Neural crest cell (in vitro differentiated cells): ENCODE results near the gene ASIC2. TPM values are rescaled to one million over a fixed set of nuclear protein-coding genes. Genes with fewer than 3 reads are reported as not detected.

Experiments used
- DNase-seq: peaks from one replicate; pipeline ENCODE4 v3.0.0; 2021; ENCODE audit warnings: low read depth, mixed read lengths, low spot score
- H3K27ac Mint-ChIP-seq: one replicate; pipeline ENCODE4 v1.8.0; 2021; ENCODE audit warnings: mild to moderate bottlenecking, mixed read lengths; ENCODE audit not compliant: unreplicated experiment
- H3K27me3 Mint-ChIP-seq: 2 replicates; pipeline ENCODE4 v1.8.0; 2021; ENCODE audit warnings: low read depth, mild to moderate bottlenecking, mixed read lengths
- H3K36me3 Mint-ChIP-seq: 2 replicates; pipeline ENCODE4 v1.8.0; 2021; ENCODE audit warnings: low read depth, mild to moderate bottlenecking, mixed read lengths
- H3K4me1 Mint-ChIP-seq: 2 replicates; pipeline ENCODE4 v1.8.0; 2021; ENCODE audit warnings: mixed read lengths
- H3K4me3 Mint-ChIP-seq: one replicate; pipeline ENCODE4 v1.8.0; 2021; ENCODE audit warnings: mild to moderate bottlenecking, mixed read lengths
- H3K9me3 Mint-ChIP-seq: 2 replicates; pipeline ENCODE4 v1.8.0; 2021; ENCODE audit warnings: mixed read lengths
- CTCF ChIP-seq: fragments of 200-600 bp; sonication (generic); conservative IDR thresholded peaks from 2 replicates; pipeline ENCODE4 v1.5.0; 2021; ENCODE audit warnings: antibody characterized with exemption, mild to moderate bottlenecking
- total RNA-seq: library from RNA; stranded (reverse); gene quantifications from 2 replicates; pipeline ENCODE4 v1.2.1, GENCODE V29; 2021

The ASIC2 gene
- total RNA-seq, 1 donor from 2014 or later = 0.12 TPM

DNA sequence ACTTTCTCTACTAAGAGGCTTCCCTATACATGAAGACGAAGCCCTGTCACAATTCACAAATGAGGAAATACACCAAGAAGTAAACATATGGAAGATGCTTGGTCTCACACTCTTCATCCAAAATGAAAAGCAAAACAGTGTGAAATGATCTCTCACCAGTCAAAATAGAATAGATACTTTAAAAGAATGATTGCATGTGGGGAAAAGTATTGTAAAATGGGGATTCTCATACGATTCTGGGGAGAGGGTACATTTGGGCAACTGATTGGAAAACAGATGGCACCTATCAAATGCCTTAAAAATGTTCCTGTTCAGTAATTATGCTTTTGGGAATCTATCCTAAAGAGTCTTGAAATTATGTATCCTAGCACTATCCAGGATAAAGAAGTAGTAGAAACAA is 78.1 kb downstream of the ASIC2 start:
- no peaks in the 10 kb centered on the region for H3K36me3 Mint-ChIP-seq
- no peaks in the 10 kb centered on the region for H3K4me1 Mint-ChIP-seq
- H3K27me3 Mint-ChIP-seq = peaks cover 67% of the 10 kb centered on the region
- no peak for TF ChIP-seq CTCF
- DNase-seq = no peak
- H3K4me3 Mint-ChIP-seq = no peak overlapping the region
- H3K9me3 Mint-ChIP-seq = no peaks in the 10 kb centered on the region
- no peak overlapping the region for H3K27ac Mint-ChIP-seq

- H3K27ac Mint-ChIP-seq = no peak overlapping the region
- H3K36me3 Mint-ChIP-seq = no peaks in the 10 kb centered on the region
- no peak for TF ChIP-seq CTCF
- H3K4me3 Mint-ChIP-seq = no peak overlapping the region
- peaks cover 71% of the 10 kb centered on the region for H3K27me3 Mint-ChIP-seq
- DNase-seq = no peak
- no peaks in the 10 kb centered on the region for H3K9me3 Mint-ChIP-seq
- no peaks in the 10 kb centered on the region for H3K4me1 Mint-ChIP-seq
Observed at GRCh38 chr17:33210285-33210684, 82.8 kb downstream of the ASIC2 start.

- Mint-ChIP-seq H3K9me3 (no peaks in the 10 kb centered on the region), H3K27ac (no peak overlapping the region), H3K4me3 (no peak overlapping the region), H3K36me3 (no peaks in the 10 kb centered on the region), H3K27me3 (peaks cover 66% of the 10 kb centered on the region), H3K4me1 (no peaks in the 10 kb centered on the region)
- TF ChIP-seq CTCF = no peak
- DNase-seq = no peak
Observed at GRCh38 chr17:33209671-33210070, 83.4 kb downstream of the ASIC2 start.

- Mint-ChIP-seq H3K4me3 (no peak overlapping the region), H3K27ac (no peak overlapping the region), H3K36me3 (no peaks in the 10 kb centered on the region), H3K4me1 (no peaks in the 10 kb centered on the region), H3K9me3 (no peaks in the 10 kb centered on the region), H3K27me3 (peaks cover 67% of the 10 kb centered on the region)
- no peak for TF ChIP-seq CTCF
- DNase-seq = no peak
Observed at GRCh38 chr17:33207231-33207630, 85.9 kb downstream of the ASIC2 start.

- no peak overlapping the region for H3K27ac Mint-ChIP-seq
- TF ChIP-seq CTCF = no peak
- no peak for DNase-seq
- H3K4me1 Mint-ChIP-seq = no peaks in the 10 kb centered on the region
- H3K9me3 Mint-ChIP-seq = no peaks in the 10 kb centered on the region
- peaks cover 72% of the 10 kb centered on the region for H3K27me3 Mint-ChIP-seq
- no peaks in the 10 kb centered on the region for H3K36me3 Mint-ChIP-seq
- H3K4me3 Mint-ChIP-seq = no peak overlapping the region
Observed at GRCh38 chr17:33205552-33205951, 87.5 kb downstream of the ASIC2 start.

DNA sequence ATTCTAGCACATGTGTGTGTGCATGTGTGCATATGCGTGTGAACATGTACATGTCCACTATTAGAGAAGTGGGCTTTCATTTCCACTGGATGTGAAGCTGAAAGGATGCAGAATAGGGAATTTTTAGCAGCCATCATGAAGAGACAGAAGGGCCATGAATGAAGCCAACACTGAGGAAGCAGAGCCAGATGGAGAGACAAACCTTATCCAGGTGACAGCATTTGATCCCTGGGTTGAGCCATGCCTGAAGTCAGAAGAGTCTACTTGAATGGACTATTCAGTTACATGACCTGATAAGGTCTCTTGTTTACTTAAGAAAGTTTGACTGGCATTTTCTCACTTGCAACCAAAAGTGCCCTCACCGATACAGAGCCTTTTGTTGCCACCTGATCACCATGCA is 88.4 kb downstream of the ASIC2 start:
- Mint-ChIP-seq H3K27ac (no peak overlapping the region), H3K9me3 (no peaks in the 10 kb centered on the region), H3K36me3 (no peaks in the 10 kb centered on the region), H3K4me1 (no peaks in the 10 kb centered on the region), H3K4me3 (no peak overlapping the region), H3K27me3 (peaks cover 74% of the 10 kb centered on the region)
- DNase-seq = no peak
- no peak for TF ChIP-seq CTCF
